GM19455 (cell line): ENCODE results near the gene CREB5.
"Not testable (repeated sequence)": the region's sequence is repeated elsewhere in the genome, so short reads cannot be mapped to it uniquely, and the experiment has no call there.

Experiments used
- ATAC-seq: cut with Tn5 transposase; IDR thresholded peaks from one replicate; pipeline ENCODE4 v1.9.1; 2021; ENCODE audit not compliant: unreplicated experiment

Gene CREB5

DNA sequence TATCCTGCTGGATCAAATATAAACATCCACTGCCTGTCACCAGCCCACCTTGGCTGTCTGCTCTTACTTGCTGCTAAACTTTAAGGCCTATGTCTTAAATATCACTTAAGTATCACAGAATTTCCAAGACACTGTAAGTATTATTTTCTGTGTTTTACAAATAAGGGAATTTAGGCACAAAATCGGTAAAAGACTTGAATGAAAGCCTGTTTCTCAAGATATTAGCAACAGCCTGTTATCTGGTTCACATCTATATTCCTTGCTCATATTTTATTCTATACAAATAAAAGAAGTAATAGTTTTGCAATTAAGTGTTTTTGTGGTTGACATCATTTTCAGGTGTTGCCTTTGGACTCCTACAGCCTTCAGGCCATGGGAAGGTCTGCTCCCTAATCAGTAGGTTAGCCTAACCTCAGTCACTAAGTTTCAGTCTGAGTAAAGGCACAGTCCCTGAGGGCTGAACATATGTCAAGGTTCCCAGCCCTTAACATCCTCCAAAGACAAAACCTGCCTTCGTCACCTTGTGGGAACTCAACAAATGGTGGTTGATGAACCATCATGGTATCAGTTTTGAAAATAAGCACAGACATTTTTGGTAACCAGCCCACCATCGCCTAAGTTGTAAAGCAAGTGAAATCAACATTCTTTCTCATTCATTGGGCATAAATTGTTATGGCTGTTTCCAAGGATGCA, 127.1 kb downstream of the CREB5 start:
- ATAC-seq = peak; percentile 92

DNA sequence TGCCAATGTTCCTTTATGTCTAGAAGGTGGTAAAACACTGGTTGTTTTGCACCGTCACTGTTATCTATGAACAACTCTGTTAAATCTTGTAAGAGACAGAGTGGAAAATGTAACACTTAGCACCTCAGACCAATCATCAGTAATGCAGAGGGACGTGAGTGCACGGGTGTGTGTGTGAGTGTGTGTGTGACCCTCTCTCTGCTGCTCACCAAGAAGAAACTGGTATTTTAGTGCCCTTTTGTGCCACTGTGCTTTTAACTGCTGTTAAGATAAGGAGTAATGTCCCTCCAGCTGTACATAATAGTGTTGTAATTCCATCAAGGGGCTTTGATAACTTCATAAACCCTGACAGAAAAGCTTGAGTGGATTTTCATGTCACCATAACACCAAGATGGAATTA, 130.1 kb downstream of the CREB5 start:
- ATAC-seq = no peak

DNA sequence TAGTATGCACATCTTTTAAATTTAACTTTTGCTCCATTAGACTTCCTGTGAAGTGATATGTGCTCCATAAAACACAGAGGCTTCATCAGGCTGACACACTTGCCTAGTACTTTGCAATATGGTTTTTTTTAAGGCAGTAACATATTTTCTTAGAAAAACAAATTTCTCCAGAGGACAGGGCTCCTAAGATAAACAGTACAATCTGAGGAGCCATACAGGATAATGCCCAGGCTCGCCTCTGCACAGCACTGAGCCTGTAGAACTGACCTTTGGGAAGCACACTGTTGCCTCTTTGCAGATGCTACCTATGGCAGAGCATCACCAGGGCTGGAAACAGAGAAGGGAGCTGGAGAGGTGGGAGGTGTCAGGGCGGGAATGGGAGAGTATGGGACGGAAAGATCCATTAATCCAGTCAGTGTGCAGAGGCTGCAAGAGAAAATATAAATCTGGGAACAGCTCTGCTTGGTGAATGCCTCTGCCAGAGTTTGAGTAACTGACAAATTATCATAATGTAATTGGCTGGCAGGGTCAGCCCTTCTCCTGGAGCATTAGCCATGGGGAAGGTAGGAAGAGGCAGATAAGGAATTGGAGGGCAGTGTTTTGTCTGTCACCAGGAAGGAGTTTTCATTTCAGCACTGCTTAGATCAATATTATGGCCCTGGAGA, 132.3 kb downstream of the CREB5 start:
- no peak for ATAC-seq

DNA sequence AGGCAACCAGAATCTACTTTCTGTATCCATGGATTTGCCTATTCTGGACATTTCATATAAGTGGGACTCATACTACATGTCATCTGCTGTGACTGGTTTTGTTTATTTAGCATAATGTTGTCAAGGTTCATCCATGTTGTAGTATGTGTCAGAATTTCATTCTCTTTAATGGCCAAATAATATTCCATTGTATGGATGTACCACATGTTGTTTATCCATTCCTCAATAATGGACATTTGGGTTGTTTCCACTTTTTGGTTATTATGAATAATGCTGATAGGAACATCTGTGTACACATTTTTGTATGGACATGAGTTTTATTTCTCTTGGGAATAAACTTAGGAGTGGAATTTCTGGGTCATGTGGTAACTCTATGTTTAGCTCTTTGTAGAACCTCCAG, 133.7 kb downstream of the CREB5 start:
- no peak for ATAC-seq

DNA sequence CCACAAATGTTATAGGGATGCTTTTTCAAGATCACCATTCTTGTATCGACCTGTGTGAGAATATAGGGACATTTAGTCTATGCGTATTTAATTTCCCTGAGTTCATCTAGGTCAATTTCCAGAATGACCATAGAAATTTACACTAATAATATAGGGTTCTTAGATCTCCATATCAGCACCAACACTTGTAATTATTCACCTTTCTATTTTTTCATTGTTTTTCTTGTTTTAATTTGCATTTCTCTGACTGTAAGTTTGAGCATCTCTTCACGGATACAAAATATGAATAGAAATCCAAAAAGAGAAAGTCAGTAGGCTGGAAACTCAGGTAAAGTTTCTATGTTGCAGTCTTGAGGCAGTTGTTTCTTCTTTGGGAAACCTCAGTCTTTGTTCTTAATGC, 134.8 kb downstream of the CREB5 start:
- ATAC-seq = no peak

DNA sequence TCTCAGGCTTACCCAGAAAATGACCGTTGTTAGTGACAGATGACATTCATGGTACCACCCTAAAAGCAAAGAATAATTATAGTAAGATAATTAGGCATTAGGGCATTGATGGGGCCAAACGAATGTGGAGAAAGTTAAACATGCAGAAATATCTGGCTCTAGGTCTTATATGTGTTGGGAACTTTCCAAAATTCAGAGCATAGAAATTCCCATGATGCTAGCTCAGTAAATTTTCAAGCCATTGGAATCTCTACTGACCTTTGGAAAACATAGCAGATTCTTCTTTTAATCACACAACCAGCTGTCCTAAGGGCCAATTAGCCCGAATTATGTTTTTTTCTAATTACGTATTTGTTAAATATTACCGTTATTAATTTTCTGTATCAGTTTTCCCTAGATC, 136.1 kb downstream of the CREB5 start:
- no peak for ATAC-seq

DNA sequence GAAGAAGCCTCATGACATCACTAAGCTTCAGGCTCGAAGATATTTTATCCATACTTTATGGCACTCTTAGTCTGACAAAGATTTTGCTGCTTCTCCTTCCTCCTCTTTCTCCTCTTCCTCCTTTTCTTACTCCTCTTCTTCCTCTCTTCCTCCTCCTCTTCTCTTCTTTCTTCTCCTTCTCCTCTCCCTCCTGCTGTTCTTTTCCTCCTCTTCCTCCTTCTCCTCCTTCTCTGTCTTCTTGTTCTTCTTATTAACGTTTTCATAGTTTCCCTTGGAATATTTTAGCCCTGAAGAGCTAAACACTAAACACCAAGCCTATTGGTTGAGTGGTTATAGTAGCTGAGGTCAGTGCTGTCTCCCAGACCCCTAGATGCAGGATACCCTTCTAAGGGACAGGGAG, 137.7 kb downstream of the CREB5 start:
- no peak for ATAC-seq

DNA sequence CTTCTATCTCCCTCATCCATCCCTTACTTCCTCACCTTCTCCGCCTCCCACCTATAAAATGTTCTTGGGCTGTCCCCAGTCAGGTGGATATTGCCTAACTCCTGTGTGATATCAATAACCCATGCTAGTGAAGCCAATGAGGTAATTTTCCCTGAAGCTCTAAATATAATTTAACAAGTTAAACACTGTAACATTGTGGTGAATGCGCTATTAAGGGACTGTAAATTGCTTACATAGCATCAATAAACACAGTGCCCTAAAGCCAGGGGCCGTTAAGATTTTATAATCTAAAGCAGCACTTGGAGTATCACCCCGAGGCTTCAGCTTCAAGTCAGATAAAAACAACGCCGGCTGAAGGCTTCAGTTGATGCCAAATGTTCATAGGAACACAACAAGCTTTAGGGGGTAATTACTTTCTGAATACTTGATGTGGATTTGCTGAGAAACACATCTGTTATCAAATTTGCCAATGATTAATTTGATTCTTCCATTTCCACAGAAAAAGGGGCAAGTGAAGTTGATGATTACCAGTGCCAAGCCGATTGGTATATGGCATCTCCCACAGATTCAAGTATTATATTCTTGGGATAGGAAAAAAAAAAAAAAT, 138.4 kb downstream of the CREB5 start:
- no peak for ATAC-seq

DNA sequence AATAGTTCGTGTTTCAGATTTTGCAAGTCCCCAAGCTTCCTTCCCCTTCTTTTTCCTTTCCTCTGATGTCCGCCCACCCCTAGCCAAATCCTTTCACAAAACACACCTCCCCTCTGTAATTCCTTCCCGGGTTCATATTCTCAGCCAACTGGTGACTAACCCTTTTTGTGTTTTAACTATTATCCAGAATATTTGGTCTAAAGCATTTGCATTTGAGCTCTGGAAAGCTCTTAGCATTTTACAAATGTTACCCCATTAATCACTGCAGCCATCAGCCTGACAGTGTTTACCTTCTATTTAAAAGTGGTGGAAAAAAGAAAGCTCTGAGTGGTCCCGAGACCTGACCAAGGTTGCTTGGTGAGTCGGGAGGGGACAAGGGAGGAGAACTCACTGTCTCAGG, 139.0 kb downstream of the CREB5 start:
- no peak for ATAC-seq

DNA sequence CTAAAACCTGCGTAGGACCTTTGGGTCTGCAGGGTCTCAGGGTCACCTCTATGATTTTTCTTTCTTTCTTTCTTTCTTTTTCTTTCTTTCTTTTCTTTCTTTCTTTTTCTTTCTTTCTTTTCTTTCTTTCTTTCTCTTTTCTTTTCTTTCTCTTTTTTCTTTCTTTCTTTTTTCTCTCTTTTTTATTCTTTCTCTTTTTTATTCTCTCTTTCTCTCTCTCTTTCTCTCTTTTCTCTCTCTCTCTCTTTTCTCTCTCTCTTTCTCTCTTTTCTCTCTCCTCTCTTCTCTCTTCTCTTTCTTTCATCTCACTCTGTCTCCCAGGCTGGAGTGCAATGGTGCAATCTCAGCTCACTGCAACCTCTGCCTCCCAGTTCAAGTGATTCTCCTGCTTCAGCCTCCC, 139.4 kb downstream of the CREB5 start:
- not testable (repeated sequence) for ATAC-seq

DNA sequence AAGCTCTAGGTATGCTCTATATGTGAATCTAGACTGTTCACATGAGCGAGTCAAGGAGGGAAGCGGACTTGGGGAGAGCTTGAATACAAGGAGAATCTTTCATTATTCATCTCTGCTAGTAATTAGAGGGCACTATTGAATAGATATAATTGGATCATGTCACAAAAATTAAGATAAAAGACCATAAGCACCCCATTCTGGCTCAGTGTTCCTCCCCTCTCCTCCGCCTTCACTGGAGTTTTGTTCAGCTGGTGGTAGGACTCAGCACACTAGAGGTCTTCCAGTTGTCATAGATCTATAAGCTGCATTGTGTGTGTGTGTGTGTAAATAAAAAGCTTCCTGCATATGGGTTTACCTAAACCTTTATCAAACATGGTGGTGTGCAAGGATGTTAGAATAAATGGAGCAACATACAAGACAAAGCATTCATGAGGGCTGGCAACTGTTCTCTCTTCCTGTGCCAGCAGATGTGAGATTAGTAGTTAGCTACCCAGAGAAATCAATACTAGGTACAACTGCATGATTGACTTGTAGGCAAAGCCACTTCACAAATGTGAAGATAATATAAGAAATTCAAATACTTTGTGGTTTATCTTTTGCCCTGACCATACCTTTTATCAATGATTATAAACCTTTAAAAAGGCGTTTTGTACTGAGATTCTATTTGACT, 142.6 kb downstream of the CREB5 start:
- no peak for ATAC-seq

DNA sequence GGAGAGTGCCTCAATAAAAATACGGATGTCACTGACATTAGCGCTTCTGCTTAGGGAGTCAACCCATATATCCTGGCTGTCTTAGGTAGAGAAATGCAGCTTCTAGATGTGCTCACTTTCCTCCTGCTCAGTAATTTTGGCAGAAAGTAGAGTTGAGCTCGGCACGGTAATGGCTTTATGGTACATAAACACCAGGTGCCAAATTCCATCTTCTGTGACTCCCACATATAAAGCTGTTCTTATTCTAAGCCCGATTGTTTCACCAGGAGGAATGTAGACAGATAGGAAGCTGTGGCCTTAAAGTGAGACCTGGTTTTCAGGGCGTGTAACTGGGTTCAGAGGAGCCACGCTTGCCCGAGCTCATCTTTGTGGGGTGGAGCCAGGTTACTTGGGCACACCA, 143.7 kb downstream of the CREB5 start:
- ATAC-seq = no peak

DNA sequence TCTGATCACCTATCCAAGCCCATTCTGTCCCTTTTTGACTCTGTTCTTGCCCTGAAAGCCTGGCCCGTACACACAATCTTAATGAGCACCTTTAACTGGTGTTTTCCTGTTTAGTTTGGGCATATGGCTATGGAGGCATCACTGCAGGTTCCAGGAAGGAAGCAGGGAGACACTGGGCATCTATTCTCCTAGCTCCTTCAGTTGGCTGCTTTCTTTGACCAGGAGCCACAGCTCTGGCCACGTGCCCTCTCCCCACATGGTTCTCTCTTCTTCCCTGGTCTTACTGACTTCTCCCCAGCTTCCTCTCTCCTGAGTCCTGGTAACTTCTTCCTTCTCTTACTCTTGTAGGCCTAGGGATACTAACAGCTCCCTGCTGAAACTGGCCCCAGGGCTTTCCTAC, 144.4 kb downstream of the CREB5 start:
- no peak for ATAC-seq

DNA sequence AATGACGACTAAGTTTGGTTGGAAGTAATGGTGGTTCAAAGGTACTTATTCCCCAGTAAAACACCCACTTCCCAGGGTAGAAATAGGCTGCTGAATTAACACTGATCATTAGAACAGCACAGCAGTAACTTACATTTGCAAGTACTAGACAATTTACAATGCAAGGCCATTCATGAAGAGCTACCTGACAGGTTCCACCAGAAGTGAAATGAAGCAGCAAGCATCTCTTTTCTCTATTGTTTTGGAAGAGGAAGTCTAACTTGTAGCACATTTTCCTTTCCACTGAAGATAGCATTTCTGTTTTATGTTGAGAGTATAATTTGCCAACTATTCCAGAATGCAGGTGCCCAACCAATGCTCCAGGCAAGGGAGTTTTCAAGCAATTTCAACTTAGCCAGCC, 145.9 kb downstream of the CREB5 start:
- no peak for ATAC-seq

DNA sequence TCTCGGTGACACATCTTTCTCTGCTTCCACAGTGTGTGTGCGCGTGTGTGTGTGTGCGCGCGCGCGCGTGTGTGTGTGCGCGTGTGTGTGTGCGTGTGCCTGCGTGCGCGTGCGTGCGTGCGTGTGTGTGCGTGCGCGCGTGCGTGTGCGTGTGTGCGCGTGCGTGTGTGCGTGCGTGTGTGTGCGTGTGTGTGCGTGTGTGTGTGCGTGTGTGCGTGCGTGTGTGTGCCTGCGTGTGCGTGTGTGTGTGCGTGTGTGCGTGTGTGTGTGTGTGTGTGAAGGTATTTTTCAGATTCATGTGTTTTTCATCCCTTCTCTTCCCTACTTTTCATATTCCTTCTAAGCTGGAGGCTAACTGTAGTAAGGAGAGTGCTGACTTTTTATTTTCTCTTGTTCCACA, 148.4 kb downstream of the CREB5 start:
- no peak for ATAC-seq

DNA sequence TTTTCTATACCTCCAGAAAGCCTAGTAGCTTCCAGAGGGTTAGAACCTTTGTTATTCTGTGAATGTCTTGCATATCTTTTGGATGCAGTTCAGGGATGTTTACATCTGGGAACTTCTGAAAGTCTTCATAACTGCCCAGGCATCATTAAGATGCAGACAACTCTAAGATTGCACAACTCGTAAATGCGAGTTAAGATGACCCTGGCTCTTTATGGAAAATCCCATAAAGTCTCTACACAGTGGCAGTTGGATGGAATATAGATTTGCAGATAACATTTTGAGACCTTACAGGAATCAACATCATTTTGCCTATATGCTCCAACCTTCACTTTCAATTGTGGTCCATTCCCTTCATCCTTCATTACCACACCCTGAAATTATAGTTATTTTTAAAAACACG, 151.7 kb downstream of the CREB5 start:
- no peak for ATAC-seq

DNA sequence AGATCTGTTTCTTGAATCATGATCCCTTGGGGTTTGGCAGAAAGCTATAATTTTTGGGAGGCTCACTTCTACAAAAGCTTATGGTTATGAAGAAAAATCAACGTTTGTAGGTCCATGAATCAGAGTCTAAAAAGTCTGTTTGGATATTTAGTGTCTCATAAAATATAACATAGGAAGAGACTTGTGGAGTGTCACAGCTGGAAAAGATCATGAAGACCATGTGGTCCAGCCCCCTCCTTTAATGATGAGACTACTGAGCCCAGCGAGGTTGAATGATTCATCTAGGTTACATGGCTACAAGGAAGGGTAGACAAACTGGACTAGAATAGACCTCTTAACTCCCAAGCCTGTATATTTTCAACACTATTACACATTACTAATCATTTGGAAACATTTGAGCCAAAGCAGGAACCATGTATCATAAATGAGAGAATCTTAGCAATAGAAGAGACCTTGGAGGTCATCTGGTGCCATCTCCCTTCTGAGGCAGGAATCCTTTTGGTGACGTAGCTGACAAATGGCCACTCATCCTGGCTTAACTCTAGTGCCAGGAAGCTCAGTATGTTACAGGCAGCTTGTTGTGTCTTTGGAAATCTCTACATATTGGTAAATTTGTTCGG, 152.5 kb downstream of the CREB5 start:
- no peak for ATAC-seq

DNA sequence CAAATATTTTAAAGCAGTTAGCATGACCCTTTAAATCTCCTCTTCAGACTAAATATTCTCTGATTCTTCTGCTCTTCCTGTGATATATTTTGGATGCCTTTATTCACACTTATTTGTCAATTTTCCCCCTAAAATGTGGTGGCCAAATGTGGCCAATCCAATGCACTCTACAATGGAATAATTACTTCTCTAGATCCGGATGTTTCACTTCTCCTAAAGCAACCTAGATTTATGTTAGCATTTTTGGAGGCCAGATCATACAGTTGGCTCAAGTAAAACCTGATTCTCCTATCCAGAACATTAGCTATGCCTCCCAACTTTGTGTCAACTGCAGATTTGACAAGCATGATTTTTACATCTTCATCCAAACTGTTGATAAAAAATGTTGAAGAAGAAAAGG, 153.7 kb downstream of the CREB5 start:
- no peak for ATAC-seq

DNA sequence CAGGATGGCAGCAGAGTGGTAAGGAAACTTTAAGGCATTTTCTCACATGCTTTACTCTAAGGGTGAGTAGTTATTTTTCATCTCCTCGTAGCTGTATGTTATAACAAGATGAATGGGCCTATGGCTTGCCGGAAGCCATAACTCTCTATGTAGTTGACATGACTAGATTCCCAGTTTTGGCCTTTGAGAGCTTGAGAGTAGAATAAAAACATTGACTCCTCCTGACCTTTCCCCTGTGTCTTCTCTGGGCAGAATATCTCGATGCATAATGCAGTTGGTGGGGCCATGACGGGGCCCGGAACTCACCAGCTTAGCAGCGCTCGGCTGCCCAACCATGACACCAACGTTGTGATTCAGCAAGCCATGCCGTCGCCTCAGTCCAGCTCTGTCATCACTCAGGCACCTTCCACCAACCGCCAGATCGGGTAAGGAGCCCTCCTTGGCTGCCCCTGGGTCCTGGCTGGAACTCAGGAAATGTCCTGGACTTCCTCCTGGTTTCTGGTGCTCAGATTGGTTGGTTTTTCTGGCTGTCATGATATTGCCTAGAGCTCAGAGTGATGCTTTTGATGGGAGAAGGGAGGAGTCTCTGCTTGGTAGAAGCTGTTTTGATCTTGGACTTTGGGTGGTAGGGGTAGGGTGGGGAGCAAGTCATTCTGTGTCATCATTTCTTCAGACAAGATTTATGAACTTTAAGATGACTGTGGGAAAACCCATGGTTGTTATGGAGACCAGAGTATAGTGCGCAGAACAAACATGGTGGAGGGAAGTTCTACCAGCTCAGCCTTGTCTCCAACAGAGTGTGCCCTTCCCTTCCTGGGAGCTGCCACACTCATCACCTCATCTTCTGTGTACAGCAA, 158.0 kb downstream of the CREB5 start:
- peak; percentile 54 for ATAC-seq

DNA sequence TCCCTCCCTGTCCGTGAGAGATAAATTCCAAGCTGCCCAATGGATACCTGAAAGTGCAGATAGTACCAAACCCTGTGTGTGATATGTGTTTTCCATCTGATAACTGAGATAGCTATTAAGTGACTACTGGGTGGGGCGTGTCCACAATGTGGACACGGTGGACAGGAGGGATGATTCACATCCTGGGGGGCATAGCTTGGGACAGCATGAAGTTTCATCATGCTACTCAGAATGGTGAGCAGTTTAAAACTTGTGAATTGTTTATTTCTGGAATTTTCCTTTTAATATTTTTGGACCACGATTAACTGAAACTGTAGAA, 158.6 kb downstream of the CREB5 start:
- no peak for ATAC-seq

DNA sequence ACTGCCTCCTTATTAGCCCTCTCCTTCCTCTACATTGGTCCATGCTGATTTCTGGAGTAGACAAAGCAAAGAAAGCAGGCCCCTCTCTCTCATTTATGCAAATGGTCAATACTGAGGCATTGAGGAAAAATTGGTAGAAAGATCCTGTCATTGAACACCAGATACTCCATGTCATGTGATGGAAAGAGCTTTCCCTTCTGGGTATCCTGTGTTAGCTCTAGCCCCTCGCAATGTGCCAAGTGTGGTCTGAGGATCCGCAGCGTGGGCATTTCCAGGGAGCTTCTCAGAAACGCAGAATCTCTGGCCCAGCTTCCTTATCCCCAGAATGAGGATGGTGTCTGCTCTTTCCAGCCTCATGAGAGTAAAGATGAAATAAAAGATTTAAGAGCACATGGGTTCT, 159.1 kb downstream of the CREB5 start:
- no peak for ATAC-seq
